Thyroid gland (tissue), 4 donors: ENCODE data around the gene IL4R. TPM values are rescaled to one million over a fixed set of nuclear protein-coding genes. Genes with fewer than 3 reads are reported as not detected.

ENCODE experiments used
- DNase-seq, 2 donors: peaks; one replicate each; pipeline ENCODE4 v3.0.0-alpha.2; 2019
- H3K27ac ChIP-seq, 3 donors: fragments of 200-600 bp; sonication (generic); 1 replicate in 2 of 3; 2 replicates in 1 of 3; pipeline ENCODE4 v1.5.1; 2016 to 2019; ENCODE audit warnings: mild to moderate bottlenecking in 1 of 3, moderate library complexity in 1 of 3
- H3K27me3 ChIP-seq: fragments of 200-600 bp; sonication (generic); one replicate; pipeline ENCODE4 v1.5.1; 2019
- H3K36me3 ChIP-seq, 2 donors: fragments of 200-600 bp; sonication (generic); one replicate each; pipeline ENCODE4 v1.5.1; 2016 to 2019
- H3K4me1 ChIP-seq, 2 donors: fragments of 200-600 bp; sonication (generic); one replicate each; pipeline ENCODE4 v1.5.1; 2017 to 2019
- H3K4me3 ChIP-seq, 3 donors: fragments of 200-600 bp; sonication (generic); replicated peaks in 1 of 3; 1 replicate in 2 of 3; 2 replicates in 1 of 3; pipeline ENCODE4 v1.5.1; 2016; ENCODE audit warnings: mild to moderate bottlenecking in 1 of 3
- H3K9me3 ChIP-seq: fragments of 200-600 bp; sonication (generic); one replicate; pipeline ENCODE4 v1.5.1; 2017
- POLR2A ChIP-seq, 2 donors: fragments of 450-650 bp; IDR thresholded peaks; one replicate each; pipeline ENCODE4 v1.6.1; 2017; ENCODE audit warnings: antibody characterized with exemption in 2 of 2, mild to moderate bottlenecking in 2 of 2, moderate library complexity in 1 of 2
- WGBS, 2 donors: methylation state at CpG; one replicate each; pipeline ENCODE4 v1.1.5; 2017; 5-methylcytosine and 5-hydroxymethylcytosine counted together
- intact Hi-C: fragments of 100-400 bp; cut with DNase I; formaldehyde crosslinking; loops from one replicate; pipeline ENCODE4 v1.15.1; 2023
- total RNA-seq, 4 donors: library from RNA; depleted of rRNA; stranded (reverse); fragments of >200 nt; gene quantifications; one replicate each; pipeline ENCODE4 v1.2.3, GENCODE V29; 2016
- TF ChIP-seq, protein P1 (sequence below), 6 experiments: fragments of 200-600 bp in 3 of 6; fragments of 450-650 bp in 3 of 6; sonication (generic) in 3 of 6; IDR thresholded peaks; one replicate each; pipeline ENCODE4 v1.5.1; 2016 to 2019; ENCODE audit warnings: antibody characterized with exemption in 6 of 6, mild to moderate bottlenecking in 2 of 6, inconsistent platforms in 1 of 6, moderate library complexity in 1 of 6

IL4R gene
- total RNA-seq, 4 donors from 2014 or later, result 18.5 to 42.5 (median 21.7) TPM

DNA sequence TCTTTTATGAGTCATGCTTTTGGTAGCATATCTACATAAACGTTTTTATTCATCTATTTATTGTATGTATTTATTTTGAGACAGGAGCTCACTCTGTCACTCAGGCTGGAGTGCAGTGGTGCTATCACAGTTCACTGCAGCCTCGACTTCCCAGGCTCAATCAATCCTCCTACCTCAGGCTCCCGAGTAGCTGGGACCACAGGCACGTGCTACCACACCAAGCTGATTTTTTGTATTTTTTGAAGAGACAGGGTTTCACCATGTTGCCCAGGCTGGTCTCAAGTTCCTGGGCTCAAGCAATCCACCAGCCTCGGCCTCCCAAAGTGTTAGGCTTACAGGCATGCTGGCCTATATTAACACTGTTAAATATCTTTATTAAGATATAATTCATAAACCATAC, 20.4 kb upstream of the IL4R start:
- no peak for DNase-seq
- H3K36me3 ChIP-seq, result no peaks in the 10 kb centered on the region
- no peak overlapping the region for H3K4me3 ChIP-seq
- no peak for TF ChIP-seq POLR2A (IDR thresholded peaks at IDR 0.05)
- TF ChIP-seq, protein P1, sequence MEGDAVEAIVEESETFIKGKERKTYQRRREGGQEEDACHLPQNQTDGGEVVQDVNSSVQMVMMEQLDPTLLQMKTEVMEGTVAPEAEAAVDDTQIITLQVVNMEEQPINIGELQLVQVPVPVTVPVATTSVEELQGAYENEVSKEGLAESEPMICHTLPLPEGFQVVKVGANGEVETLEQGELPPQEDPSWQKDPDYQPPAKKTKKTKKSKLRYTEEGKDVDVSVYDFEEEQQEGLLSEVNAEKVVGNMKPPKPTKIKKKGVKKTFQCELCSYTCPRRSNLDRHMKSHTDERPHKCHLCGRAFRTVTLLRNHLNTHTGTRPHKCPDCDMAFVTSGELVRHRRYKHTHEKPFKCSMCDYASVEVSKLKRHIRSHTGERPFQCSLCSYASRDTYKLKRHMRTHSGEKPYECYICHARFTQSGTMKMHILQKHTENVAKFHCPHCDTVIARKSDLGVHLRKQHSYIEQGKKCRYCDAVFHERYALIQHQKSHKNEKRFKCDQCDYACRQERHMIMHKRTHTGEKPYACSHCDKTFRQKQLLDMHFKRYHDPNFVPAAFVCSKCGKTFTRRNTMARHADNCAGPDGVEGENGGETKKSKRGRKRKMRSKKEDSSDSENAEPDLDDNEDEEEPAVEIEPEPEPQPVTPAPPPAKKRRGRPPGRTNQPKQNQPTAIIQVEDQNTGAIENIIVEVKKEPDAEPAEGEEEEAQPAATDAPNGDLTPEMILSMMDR (IDR thresholded peaks at IDR 0.05), result no peak
- intact Hi-C loops, result no loop called here
- 69 to 79% methylated on average over 5 of the region's 5 CpGs for WGBS, 2 donors
- no peaks in the 10 kb centered on the region for H3K4me1 ChIP-seq
- no peak overlapping the region for H3K27ac ChIP-seq
- no peaks in the 10 kb centered on the region for H3K27me3 ChIP-seq
- no peaks in the 10 kb centered on the region for H3K9me3 ChIP-seq

DNA sequence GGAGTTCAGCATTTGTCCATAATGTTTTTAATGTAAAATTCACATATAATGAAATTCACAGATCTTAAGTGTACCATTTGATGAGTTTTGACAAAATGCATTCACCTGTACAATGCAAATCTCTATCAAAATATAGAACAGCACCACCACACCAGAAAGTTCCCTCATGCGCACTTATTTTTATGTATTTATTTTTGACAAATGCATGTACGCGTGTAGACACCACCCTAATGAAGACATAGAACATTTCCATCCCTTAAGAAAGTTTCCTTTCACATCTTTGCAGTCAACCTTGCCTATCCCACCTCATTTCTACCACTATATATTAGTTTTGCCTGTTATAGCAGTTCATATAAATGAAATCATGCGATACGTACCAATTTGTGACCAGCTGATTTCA, 15.6 kb upstream of the IL4R start:
- WGBS, 2 donors, result 96 to 97% methylated on average over 5 of the region's 5 CpGs
- intact Hi-C loops, result no loop called here

DNA sequence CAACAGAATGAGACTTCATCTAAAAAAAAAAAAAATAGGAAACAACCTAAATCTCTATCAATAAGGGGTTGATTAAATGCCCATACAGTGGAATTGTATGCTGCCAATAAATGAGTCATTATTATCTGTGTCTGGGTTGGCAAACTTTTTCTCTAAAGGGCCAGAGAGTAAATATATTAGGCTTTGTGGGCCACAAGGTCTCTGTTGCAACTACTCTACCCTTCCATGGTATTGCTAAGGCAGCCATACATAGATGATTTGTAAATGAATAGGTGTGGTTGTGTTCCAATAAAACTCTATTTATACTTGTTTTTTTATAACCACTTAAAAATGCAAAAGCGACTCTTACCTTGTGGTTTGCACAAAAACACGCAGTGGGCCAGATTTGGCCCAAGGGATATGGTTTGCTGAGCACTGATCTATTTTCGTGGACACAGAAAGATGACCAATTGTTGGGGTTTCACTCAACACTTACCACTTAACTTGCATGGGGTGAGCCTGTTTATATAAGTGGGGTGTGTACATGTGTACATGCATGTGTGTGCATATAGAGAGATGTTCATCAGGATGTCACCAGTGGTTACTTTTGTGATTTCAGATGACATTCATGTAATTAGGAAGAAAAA, 12.4 kb upstream of the IL4R start:
- intact Hi-C loops, result no loop called here
- H3K27ac ChIP-seq, result no peak overlapping the region
- H3K4me1 ChIP-seq, result no peaks in the 10 kb centered on the region
- WGBS, 2 donors, result 91 to 95% methylated on average over 3 of the region's 3 CpGs
- H3K36me3 ChIP-seq, result no peaks in the 10 kb centered on the region
- H3K4me3 ChIP-seq, result no peak overlapping the region
- TF ChIP-seq, protein P1 (IDR thresholded peaks at IDR 0.05), result no peak
- no peak for TF ChIP-seq POLR2A (IDR thresholded peaks at IDR 0.05)
- H3K27me3 ChIP-seq, result no peaks in the 10 kb centered on the region
- no peaks in the 10 kb centered on the region for H3K9me3 ChIP-seq
- DNase-seq, result no peak

More for the DNA sequence above, 15.6 kb upstream of the IL4R start:
- Histone ChIP-seq H3K9me3 (no peaks in the 10 kb centered on the region), H3K4me1 (no peaks in the 10 kb centered on the region), H3K27me3 (no peaks in the 10 kb centered on the region), H3K27ac (no peak overlapping the region), H3K36me3 (no peaks in the 10 kb centered on the region), H3K4me3 (no peak overlapping the region)
- TF ChIP-seq, protein P1 (IDR thresholded peaks at IDR 0.05), result no peak
- no peak for TF ChIP-seq POLR2A (IDR thresholded peaks at IDR 0.05)
- DNase-seq, result no peak

DNA sequence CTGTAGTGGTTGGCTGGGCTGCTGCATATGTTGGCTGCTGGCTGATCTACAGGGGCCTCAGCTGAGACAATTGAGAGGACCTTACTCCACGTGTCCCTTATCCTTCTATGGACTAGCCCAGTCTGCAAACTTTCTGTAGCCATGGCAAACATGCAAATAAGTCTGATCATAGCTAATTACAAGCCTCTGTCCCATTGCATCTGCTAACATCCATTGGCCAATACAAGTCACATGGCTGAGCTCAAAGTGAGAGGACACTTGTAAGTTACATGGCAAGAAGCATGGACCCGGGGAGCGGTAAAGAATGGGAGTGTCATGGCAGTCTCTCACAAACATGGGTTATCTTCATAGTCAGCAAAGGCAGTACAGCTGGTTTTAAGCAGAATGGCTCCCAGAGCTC, 11.6 kb upstream of the IL4R start:
- Histone ChIP-seq H3K9me3 (no peaks in the 10 kb centered on the region), H3K36me3 (no peaks in the 10 kb centered on the region), H3K4me1 (no peaks in the 10 kb centered on the region), H3K27ac (no peak overlapping the region), H3K27me3 (no peaks in the 10 kb centered on the region), H3K4me3 (no peak overlapping the region)
- TF ChIP-seq POLR2A (IDR thresholded peaks at IDR 0.05), result no peak
- TF ChIP-seq, protein P1 (IDR thresholded peaks at IDR 0.05), result no peak
- intact Hi-C loops, result no loop called here
- no peak for DNase-seq
- WGBS, 2 donors, result 81 to 91% methylated on average over 3 of the region's 3 CpGs

DNA sequence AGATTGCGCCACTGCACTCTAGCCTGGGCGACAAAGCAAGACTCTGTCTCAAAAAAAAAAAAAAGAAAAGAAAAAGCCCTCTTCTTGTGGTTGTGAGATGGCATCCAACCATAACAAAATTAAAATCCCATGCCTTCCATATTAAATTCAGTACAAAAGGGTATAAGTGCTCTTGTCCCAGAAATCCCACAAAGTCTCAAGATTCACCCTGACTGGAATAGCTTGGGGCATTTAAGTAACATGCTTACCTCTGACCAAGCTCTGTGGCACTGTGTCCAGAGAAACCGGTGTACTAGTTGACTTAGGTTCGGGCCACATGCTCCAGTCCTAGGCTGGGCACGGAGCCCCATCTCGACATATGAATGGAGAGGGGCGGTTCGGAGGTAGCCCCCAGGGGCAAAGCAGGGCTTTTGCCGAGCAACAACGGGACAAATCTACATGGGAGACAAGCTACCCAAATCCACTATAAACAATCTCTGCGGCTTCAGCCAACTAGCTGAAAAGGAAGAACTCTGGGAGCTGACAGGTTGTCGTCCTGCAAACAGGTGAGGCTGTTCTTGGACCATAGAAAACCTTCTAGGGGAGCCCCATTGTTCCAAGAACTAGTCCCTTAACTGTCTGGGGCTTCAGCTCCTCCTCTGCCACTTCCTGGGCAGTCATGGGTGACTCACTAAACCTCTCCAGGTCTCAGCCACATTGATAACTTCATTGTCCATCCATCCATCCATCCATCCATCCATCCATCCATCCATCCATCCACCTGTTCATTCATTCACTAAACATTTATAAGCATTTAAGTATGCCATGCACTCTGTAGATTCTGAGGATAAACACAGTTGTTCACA, 10.3 kb upstream of the IL4R start:
- H3K36me3 ChIP-seq, result no peaks in the 10 kb centered on the region
- intact Hi-C loops, result no loop called here
- no peaks in the 10 kb centered on the region for H3K9me3 ChIP-seq
- H3K4me1 ChIP-seq, result no peaks in the 10 kb centered on the region
- H3K27ac ChIP-seq, result no peak overlapping the region
- 75 to 83% methylated on average over 12 of the region's 12 CpGs for WGBS, 2 donors
- DNase-seq, result no peak
- no peak overlapping the region for H3K4me3 ChIP-seq
- no peaks in the 10 kb centered on the region for H3K27me3 ChIP-seq
- TF ChIP-seq, protein P1 (IDR thresholded peaks at IDR 0.05), result no peak
- no peak for TF ChIP-seq POLR2A (IDR thresholded peaks at IDR 0.05)
